ENCODE measurements around the gene HYI.

DNA sequence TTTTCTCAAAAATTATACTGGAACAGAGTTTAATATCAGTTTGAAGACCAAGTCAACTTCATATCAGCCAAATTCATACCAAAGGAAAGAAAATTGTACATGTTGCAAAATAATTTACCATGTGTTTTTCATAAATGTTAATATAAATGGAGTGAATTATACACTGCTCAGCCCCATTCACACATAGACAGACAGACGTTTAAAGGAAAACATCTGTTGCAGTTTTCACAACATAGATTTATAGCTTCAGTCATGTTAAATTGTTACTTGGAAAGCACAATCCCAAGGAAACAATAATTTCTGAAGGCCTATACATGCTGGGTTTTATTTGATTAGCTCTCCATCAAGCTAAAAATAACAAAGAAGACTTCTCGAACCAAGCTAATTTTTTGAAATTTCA lies 27.8 kb upstream of the HYI start:
- TF ChIP-seq EZH2 (IDR thresholded peaks at IDR 0.05; ENCODE audit: low read depth), result no peak
- TF ChIP-seq, protein P1, sequence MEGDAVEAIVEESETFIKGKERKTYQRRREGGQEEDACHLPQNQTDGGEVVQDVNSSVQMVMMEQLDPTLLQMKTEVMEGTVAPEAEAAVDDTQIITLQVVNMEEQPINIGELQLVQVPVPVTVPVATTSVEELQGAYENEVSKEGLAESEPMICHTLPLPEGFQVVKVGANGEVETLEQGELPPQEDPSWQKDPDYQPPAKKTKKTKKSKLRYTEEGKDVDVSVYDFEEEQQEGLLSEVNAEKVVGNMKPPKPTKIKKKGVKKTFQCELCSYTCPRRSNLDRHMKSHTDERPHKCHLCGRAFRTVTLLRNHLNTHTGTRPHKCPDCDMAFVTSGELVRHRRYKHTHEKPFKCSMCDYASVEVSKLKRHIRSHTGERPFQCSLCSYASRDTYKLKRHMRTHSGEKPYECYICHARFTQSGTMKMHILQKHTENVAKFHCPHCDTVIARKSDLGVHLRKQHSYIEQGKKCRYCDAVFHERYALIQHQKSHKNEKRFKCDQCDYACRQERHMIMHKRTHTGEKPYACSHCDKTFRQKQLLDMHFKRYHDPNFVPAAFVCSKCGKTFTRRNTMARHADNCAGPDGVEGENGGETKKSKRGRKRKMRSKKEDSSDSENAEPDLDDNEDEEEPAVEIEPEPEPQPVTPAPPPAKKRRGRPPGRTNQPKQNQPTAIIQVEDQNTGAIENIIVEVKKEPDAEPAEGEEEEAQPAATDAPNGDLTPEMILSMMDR (conservative IDR thresholded peaks at IDR 0.05), result no peak

Data from PC-9 (cell line).